ENCODE results near the gene RABGGTA. TPM values are rescaled to one million over a fixed set of nuclear protein-coding genes. Genes with fewer than 3 reads are reported as not detected.

RABGGTA gene
- total and polyA plus RNA-seq, 10 of the 15 experiments (the other 5 are each of a cell fraction or from before 2014, with no cell fraction given) = 19.1 to 75.6 (median 46.9) TPM

GRCh38 chr14:24312736-24313507 is 41.5 kb upstream of the RABGGTA start (continued):
- TF ChIP-seq ZNF592 (IDR thresholded peaks at IDR 0.05) (no peak), CBFB (IDR thresholded peaks at IDR 0.05; ENCODE audit: low read depth) (0 out of 2 replicates have a peak, but pooled peaks have one; percentile 50), IKZF1 (conservative IDR thresholded peaks at IDR 0.05) (peak; percentile 32; the same call in 1 of the 2 replicates), ZNF24 (IDR thresholded peaks at IDR 0.05) (no peak)

- no peaks in the 10 kb centered on the region for H3K79me2 ChIP-seq (ENCODE audit: control insufficient read depth, insufficient read depth, low read length)
- FAIRE-seq (no peak), DNase-seq (ENCODE audit: low read depth, low spot score) (no peak), ATAC-seq (0 out of 3 replicates have a peak, but pooled peaks have one; percentile 3)
- intact Hi-C loops (cut with micrococcal nuclease; ENCODE audit: unreplicated experiment) = no loop called here
- H3K9me3 ChIP-seq (replicated peaks; ENCODE audit: control insufficient read depth, insufficient read depth, low read length) = no peaks in the 10 kb centered on the region
- 100% methylated on average over 1 of the region's 1 CpG for whole genome bisulfite sequencing (ENCODE audit: insufficient coverage, insufficient replicate concordance, low lambda C conversion rate, missing lambda C conversion rate)
- ChIA-PET POLR2A (interaction anchor here (1.2 to 1.9 kb wide), 2 partner anchors 15 to 120 kb away, joined by 3 to 4 read pairs; no protein-coding TSS in a partner anchor), RAD21 (ENCODE audit: unreplicated experiment) (interaction anchor here (1.0 to 1.9 kb wide), 3 partner anchors 15 to 70 kb away, joined by 3 to 7 read pairs (median 4); partner anchors contain the start of gene TINF2), SMC1A (ENCODE audit: uncharacterized antibody, unreplicated experiment) (interaction anchor here (0.6 to 2.4 kb wide), 2 partner anchors 34 to 119 kb away, joined by 3 to 5 read pairs; no protein-coding TSS in a partner anchor), CTCF (interaction anchor here (0.6 to 7.9 kb wide), 13 partner anchors 10 to 297 kb away, joined by 3 to 149 read pairs (median 4); partner anchors contain the start of genes DHRS1, IRF9, KHNYN and NOP9)
- in situ Hi-C loops (cut with MboI) = no loop called here
- H3K4me2 ChIP-seq (ENCODE audit: control insufficient read depth, insufficient read depth) = peak overlapping the region; percentile 46
- H3K9ac ChIP-seq (ENCODE audit: control insufficient read depth, insufficient read depth, low read length) = no peak overlapping the region; the same call in 1 of the 2 replicates
- TF ChIP-seq STAT3 (IDR thresholded peaks at IDR 0.05; ENCODE audit: low read depth, low read length) (no peak), CEBPB (IDR thresholded peaks at IDR 0.05; ENCODE audit: borderline replicate concordance in 1 of 2, low read depth in 2 of 2, low read length in 2 of 2) (no peak), POLR2A (IDR thresholded peaks at IDR 0.05; ENCODE audit: low read depth, low read length) (peak; percentile 32; the same call in 1 of the 2 replicates), MEF2A (IDR thresholded peaks at IDR 0.05; ENCODE audit: insufficient read depth, low read depth, low read length) (no peak)
- no peaks in the 10 kb centered on the region for H4K20me1 ChIP-seq (ENCODE audit: control insufficient read depth, insufficient read depth)
- no peak overlapping the region for H2AFZ ChIP-seq (ENCODE audit: control insufficient read depth, low read depth, low read length)
- H3K4me1 ChIP-seq (ENCODE audit: control insufficient read depth, insufficient read depth, low read length) = peaks cover 37% of the 10 kb centered on the region
- H3K36me3 ChIP-seq (ENCODE audit: control insufficient read depth in 2 of 2, insufficient read depth in 2 of 2, low read length in 1 of 2) = peaks cover 0 to 2% of the 10 kb centered on the region in 2 experiments; a peak in 3 of 4 replicates
- H3K27me3 ChIP-seq (replicated peaks in 1 of 2; ENCODE audit: control insufficient read depth in 2 of 2, insufficient read depth in 2 of 2, low read length in 1 of 2) = no peaks in the 10 kb centered on the region
- BruUV-seq (replicated peaks) = no TSS peak
- H3K27ac ChIP-seq (ENCODE audit: control insufficient read depth, insufficient read depth) = no peak overlapping the region
- peak overlapping the region; percentile 47; the same call in 1 of the 2 replicates for H3K4me3 ChIP-seq
Measured at GRCh38 chr14:24311837-24312615, 40.6 kb upstream of the RABGGTA start.

All from GM12878 (cell line).